ENCODE data around the gene MAN1C1.

DNA sequence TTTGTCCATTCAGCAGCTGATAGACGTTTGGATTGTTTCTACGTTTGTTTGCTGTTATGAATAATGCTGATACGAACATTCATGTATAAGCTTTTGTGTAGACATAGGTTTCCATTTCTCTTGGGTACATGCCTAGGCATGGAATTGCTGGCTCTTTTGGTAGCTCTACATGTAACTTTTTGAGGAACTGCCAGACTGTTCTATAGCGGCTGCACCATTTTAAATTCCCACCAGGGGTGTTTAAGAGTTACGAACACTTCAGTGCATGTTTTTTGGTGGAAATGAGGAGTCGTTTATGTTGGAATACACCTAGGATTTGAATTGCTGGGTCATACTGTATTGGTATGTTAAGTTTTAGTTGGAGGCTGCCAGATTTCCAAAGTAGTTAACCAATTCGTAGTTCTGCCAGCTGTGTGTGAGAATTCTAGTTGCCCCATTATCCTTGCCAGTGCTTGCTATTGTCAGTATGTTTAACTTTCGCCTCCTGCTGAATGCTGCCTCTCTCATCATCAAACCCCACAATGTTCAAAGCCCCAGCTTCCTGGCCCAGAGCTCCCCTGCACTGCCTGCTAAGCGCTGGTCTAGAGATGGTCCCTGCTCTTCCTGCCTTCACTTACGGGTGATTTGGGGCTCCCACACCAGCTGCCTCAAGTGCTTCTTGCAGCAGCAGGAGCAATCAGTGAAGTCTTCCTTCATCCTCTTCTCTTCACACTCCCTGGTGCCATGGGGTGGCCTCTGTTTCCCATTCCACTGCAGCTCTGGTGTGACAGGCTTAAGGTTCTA, 81.0 kb downstream of the MAN1C1 start:
- TF ChIP-seq, protein P1, sequence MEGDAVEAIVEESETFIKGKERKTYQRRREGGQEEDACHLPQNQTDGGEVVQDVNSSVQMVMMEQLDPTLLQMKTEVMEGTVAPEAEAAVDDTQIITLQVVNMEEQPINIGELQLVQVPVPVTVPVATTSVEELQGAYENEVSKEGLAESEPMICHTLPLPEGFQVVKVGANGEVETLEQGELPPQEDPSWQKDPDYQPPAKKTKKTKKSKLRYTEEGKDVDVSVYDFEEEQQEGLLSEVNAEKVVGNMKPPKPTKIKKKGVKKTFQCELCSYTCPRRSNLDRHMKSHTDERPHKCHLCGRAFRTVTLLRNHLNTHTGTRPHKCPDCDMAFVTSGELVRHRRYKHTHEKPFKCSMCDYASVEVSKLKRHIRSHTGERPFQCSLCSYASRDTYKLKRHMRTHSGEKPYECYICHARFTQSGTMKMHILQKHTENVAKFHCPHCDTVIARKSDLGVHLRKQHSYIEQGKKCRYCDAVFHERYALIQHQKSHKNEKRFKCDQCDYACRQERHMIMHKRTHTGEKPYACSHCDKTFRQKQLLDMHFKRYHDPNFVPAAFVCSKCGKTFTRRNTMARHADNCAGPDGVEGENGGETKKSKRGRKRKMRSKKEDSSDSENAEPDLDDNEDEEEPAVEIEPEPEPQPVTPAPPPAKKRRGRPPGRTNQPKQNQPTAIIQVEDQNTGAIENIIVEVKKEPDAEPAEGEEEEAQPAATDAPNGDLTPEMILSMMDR (IDR thresholded peaks at IDR 0.05), result no peak
- no peak for TF ChIP-seq POLR2A (IDR thresholded peaks at IDR 0.05)

All from body of pancreas (tissue), 4 donors.